Neural cell (in vitro differentiated cells): ENCODE measurements around the gene TUT1.
"Not testable (repeated sequence)": the region's sequence is repeated elsewhere in the genome, so short reads cannot be mapped to it uniquely, and the experiment has no call there.

ENCODE experiments used
- EZH2 ChIP-seq: fragments of 200-600, 300-800 bp; shearing (Covaris generic), sonication (generic); IDR thresholded peaks from 2 replicates; pipeline ENCODE4 v1.6.1; 2014; ENCODE audit warnings: antibody characterized with exemption, low read length, borderline replicate concordance, mild to moderate bottlenecking; ENCODE audit not compliant: insufficient read depth, poor library complexity, severe bottlenecking
- RAD21 ChIP-seq: fragments of 450-650 bp; conservative IDR thresholded peaks from 2 replicates; pipeline ENCODE4 v1.6.1; 2014; ENCODE audit warnings: antibody characterized with exemption, mild to moderate bottlenecking, moderate library complexity
- TAF1 ChIP-seq: IDR thresholded peaks from 2 replicates; pipeline ENCODE4 v1.6.1; 2012; ENCODE audit warnings: low read depth
- TF ChIP-seq, protein P1 (sequence below): fragments of 450-650 bp; IDR thresholded peaks from 2 replicates; pipeline ENCODE4 v1.5.1; 2014; ENCODE audit warnings: antibody characterized with exemption, mild to moderate bottlenecking, moderate library complexity; ENCODE audit not compliant: poor library complexity, severe bottlenecking

DNA sequence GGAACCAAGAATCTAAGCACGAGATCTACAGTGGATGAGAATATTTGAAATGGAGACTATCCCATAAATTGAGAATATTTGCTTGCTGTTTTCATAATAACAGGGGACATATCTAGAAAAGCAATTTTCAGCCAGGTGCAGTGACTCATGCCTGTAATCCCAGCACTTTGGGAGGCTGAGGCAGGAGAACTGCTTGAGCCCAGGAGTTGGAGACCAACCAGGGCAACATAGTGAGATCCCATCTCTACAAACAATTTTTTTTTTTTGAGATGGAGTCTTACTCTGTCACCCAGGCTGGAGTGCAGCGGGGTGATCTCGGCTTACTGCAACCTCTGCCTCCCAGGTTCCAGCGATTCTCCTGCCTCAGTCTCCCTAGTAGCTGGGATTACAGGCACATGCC is 9.6 kb downstream of the TUT1 start:
- not testable (repeated sequence) for TF ChIP-seq TAF1, RAD21, EZH2
- TF ChIP-seq, protein P1, sequence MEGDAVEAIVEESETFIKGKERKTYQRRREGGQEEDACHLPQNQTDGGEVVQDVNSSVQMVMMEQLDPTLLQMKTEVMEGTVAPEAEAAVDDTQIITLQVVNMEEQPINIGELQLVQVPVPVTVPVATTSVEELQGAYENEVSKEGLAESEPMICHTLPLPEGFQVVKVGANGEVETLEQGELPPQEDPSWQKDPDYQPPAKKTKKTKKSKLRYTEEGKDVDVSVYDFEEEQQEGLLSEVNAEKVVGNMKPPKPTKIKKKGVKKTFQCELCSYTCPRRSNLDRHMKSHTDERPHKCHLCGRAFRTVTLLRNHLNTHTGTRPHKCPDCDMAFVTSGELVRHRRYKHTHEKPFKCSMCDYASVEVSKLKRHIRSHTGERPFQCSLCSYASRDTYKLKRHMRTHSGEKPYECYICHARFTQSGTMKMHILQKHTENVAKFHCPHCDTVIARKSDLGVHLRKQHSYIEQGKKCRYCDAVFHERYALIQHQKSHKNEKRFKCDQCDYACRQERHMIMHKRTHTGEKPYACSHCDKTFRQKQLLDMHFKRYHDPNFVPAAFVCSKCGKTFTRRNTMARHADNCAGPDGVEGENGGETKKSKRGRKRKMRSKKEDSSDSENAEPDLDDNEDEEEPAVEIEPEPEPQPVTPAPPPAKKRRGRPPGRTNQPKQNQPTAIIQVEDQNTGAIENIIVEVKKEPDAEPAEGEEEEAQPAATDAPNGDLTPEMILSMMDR: not testable (repeated sequence)
